ENCODE data around the gene ZNF730.

GRCh38 chr19:23095418-23095817 is 21.4 kb upstream of the ZNF730 start:
- TF ChIP-seq TARDBP (IDR thresholded peaks at IDR 0.05) (no peak), CTCF (IDR thresholded peaks at IDR 0.05 in 2 of 3, conservative IDR thresholded peaks at IDR 0.05 in 1 of 3; ENCODE audit: insufficient read depth in 2 of 3, low read depth in 1 of 3, low read length in 3 of 3) (no peak), ATF3 (IDR thresholded peaks at IDR 0.05) (no peak), ATF3 (CRISPR knock-in tag; conservative IDR thresholded peaks at IDR 0.05) (no peak), EP300 (IDR thresholded peaks at IDR 0.05; ENCODE audit: low read length) (no peak), GABPA (tag; conservative IDR thresholded peaks at IDR 0.05; ENCODE audit: low read depth) (no peak), ZNF311 (CRISPR knock-in tag; IDR thresholded peaks at IDR 0.05) (no peak), BRCA1 (IDR thresholded peaks at IDR 0.05) (no peak), BRCA1 (CRISPR knock-in tag; IDR thresholded peaks at IDR 0.05) (no peak), USF2 (CRISPR knock-in tag; IDR thresholded peaks at IDR 0.05) (no peak), MXI1 (IDR thresholded peaks at IDR 0.05; ENCODE audit: low read depth, low read length) (no peak), ZNF143 (CRISPR knock-in tag; IDR thresholded peaks at IDR 0.05) (no peak)
